Keratinocyte (primary cell): ENCODE results near the gene FAM241A. TPM values are rescaled to one million over a fixed set of nuclear protein-coding genes. Genes with fewer than 3 reads are reported as not detected.
"Not testable (repeated sequence)": the region's sequence is repeated elsewhere in the genome, so short reads cannot be mapped to it uniquely, and the experiment has no call there.

Experiments
- DNase-seq: peaks from one replicate; pipeline ENCODE4 v3.0.0-alpha.2; 2011; ENCODE audit warnings: low read depth, missing footprints, low spot score
- FAIRE-seq: peaks from 2 replicates; lab custom pipeline; 2011; peaks lifted over from hg19 to GRCh38; lab: Jason Lieb, UNC
- H2AFZ ChIP-seq: 2 replicates; pipeline ENCODE4 v1.6.0; 2012; ENCODE audit warnings: low read length, control low read depth, inconsistent platforms; ENCODE audit not compliant: control insufficient read depth
- H3K27ac ChIP-seq: 2 replicates; pipeline ENCODE4 v1.5.1; 2011; ENCODE audit warnings: low read length; ENCODE audit not compliant: control insufficient read depth, insufficient read depth
- H3K27me3 ChIP-seq: 3 replicates; pipeline ENCODE4 v1.6.0; 2011; ENCODE audit warnings: low read length; ENCODE audit not compliant: control insufficient read depth, insufficient read depth; ENCODE audit errors: extremely low read depth
- H3K36me3 ChIP-seq, 2 experiments: 2 replicates in 1 of 2; 3 replicates in 1 of 2; pipeline ENCODE4 v1.5.1; 2011; ENCODE audit warnings: low read length in 2 of 2, mild to moderate bottlenecking in 1 of 2; ENCODE audit not compliant: control insufficient read depth in 2 of 2, insufficient read depth in 2 of 2; ENCODE audit errors: extremely low read depth in 1 of 2
- H3K4me1 ChIP-seq: 3 replicates; pipeline ENCODE4 v1.5.1; 2011; ENCODE audit warnings: low read length; ENCODE audit not compliant: control insufficient read depth, insufficient read depth; ENCODE audit errors: extremely low read depth
- H3K4me2 ChIP-seq: 3 replicates; pipeline ENCODE4 v1.6.0; 2011; ENCODE audit warnings: low read depth, low read length; ENCODE audit not compliant: control insufficient read depth, insufficient read depth; ENCODE audit errors: extremely low read depth
- H3K4me3 ChIP-seq, 3 experiments: fragments of 200-600 bp in 1 of 3; sonication (generic) in 1 of 3; 2 replicates in 2 of 3; 3 replicates in 1 of 3; pipeline ENCODE4 v1.5.1; 2011 to 2016; ENCODE audit warnings: low read length in 3 of 3, mild to moderate bottlenecking in 3 of 3, control low read depth in 2 of 3, inconsistent platforms in 1 of 3, low read depth in 1 of 3, mixed read lengths in 1 of 3, mixed run types in 1 of 3, moderate library complexity in 1 of 3; ENCODE audit not compliant: control insufficient read depth in 2 of 3, insufficient read depth in 2 of 3; ENCODE audit errors: extremely low read depth in 1 of 3
- H3K79me2 ChIP-seq: 2 replicates; pipeline ENCODE4 v1.6.0; 2012; ENCODE audit warnings: low read length; ENCODE audit not compliant: control insufficient read depth, insufficient read depth
- H3K9ac ChIP-seq: 3 replicates; pipeline ENCODE4 v1.6.0; 2011; ENCODE audit warnings: low read length; ENCODE audit not compliant: control insufficient read depth, insufficient read depth; ENCODE audit errors: extremely low read depth
- H3K9me1 ChIP-seq: 3 replicates; pipeline ENCODE4 v1.6.0; 2011; ENCODE audit warnings: low read length; ENCODE audit not compliant: control insufficient read depth, insufficient read depth; ENCODE audit errors: extremely low read depth
- H3K9me3 ChIP-seq: 2 replicates; pipeline ENCODE4 v1.5.1; 2012; ENCODE audit warnings: low read depth, low read length; ENCODE audit not compliant: control insufficient read depth
- H4K20me1 ChIP-seq: 3 replicates; pipeline ENCODE4 v1.6.0; 2011; ENCODE audit warnings: low read length; ENCODE audit not compliant: control insufficient read depth, insufficient read depth; ENCODE audit errors: extremely low read depth
- EZH2 ChIP-seq: IDR thresholded peaks from one replicate; pipeline ENCODE4 v1.6.1; 2012; ENCODE audit warnings: inconsistent platforms, mild to moderate bottlenecking, low read length, moderate library complexity
- dilution Hi-C: fragments of 300-500 bp; cut with MboI; formaldehyde crosslinking; loops from one replicate; pipeline ENCODE4 v1.7.0; 2020; ENCODE audit warnings: low sequenced_read_pairs; ENCODE audit not compliant: extremely low pct_ligation_motif_present
- polyA plus RNA-seq, 5 experiments: library from polyadenylated mRNA; depleted of rRNA in 3 of 5; stranded (reverse) in 3 of 5; stranded (forward) in 1 of 5; unstranded in 1 of 5; fragments of >200 nt; gene quantifications; 1 replicate in 1 of 5; 2 replicates in 3 of 5; 3 replicates in 1 of 5; pipeline versions ENCODE4 v1.2.1 to v1.2.3, GENCODE V29; 2011 to 2012; ENCODE audit warnings: missing spikeins in 2 of 5, low read depth in 1 of 5, low replicate concordance in 1 of 5
- TF ChIP-seq, protein P1 (sequence below), 3 experiments: IDR thresholded peaks in 1 of 3; conservative IDR thresholded peaks in 1 of 3; optimal IDR thresholded peaks in 1 of 3; 2 replicates in 2 of 3; 3 replicates in 1 of 3; pipeline versions ENCODE3 to v1.5.1; 2011; ENCODE audit warnings: low read length in 3 of 3, mild to moderate bottlenecking in 3 of 3, moderate library complexity in 2 of 3, control low read depth in 1 of 3, inconsistent platforms in 1 of 3; ENCODE audit not compliant: insufficient read depth in 2 of 3; ENCODE audit errors: extremely low read depth in 1 of 3

Gene FAM241A
- polyA plus RNA-seq, 1 donor (not counting 4 experiments of a cell fraction or from before 2014, with no cell fraction given): 2.9 TPM

DNA sequence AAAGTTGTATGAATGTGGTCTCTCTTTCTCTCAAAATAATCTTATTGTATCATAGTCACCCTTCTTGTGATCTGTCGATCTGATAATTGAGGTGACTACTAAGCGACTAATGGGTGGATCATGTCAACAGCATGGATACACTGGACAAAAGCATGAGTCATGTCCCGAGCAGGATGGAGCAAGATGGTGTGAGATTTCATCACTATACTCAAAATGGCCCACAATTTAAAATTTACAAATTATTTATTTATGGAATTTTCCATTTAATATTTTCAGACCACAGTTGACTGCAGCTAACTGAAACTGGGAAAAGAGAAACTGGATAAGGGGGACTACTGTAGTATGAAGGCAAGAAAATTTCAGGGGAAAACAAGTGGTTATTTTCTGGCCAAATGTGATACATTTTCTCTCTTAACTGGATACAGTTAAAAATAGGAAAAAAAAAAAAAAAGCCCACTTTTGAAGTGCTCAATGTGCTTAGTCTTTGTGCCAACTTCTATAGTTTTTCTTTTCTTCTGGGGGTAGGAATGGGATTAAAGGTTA, 25.3 kb downstream of the FAM241A start:
- dilution Hi-C loops: no loop called here
- Histone ChIP-seq H3K36me3 (no peaks in the 10 kb centered on the region), H3K4me1 (peaks cover 47% of the 10 kb centered on the region), H3K27me3 (no peaks in the 10 kb centered on the region), H3K79me2 (no peaks in the 10 kb centered on the region), H3K27ac (peak overlapping the region; percentile 90), H3K9me1 (no peaks in the 10 kb centered on the region), H3K9me3 (no peaks in the 10 kb centered on the region), H2AFZ (peak overlapping the region; percentile 59), H3K9ac (peak overlapping the region; percentile 4), H3K4me3 (no peak overlapping the region), H3K4me2 (peak overlapping the region; percentile 17), H4K20me1 (no peaks in the 10 kb centered on the region)
- peak; percentile 43 for FAIRE-seq
- TF ChIP-seq EZH2: no peak
- TF ChIP-seq, protein P1, sequence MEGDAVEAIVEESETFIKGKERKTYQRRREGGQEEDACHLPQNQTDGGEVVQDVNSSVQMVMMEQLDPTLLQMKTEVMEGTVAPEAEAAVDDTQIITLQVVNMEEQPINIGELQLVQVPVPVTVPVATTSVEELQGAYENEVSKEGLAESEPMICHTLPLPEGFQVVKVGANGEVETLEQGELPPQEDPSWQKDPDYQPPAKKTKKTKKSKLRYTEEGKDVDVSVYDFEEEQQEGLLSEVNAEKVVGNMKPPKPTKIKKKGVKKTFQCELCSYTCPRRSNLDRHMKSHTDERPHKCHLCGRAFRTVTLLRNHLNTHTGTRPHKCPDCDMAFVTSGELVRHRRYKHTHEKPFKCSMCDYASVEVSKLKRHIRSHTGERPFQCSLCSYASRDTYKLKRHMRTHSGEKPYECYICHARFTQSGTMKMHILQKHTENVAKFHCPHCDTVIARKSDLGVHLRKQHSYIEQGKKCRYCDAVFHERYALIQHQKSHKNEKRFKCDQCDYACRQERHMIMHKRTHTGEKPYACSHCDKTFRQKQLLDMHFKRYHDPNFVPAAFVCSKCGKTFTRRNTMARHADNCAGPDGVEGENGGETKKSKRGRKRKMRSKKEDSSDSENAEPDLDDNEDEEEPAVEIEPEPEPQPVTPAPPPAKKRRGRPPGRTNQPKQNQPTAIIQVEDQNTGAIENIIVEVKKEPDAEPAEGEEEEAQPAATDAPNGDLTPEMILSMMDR (optimal IDR thresholded peaks at IDR 0.05 in 1 of 3, IDR thresholded peaks at IDR 0.05 in 1 of 3, conservative IDR thresholded peaks at IDR 0.05 in 1 of 3; ENCODE audit: extremely low read depth in 1 of 3, insufficient read depth in 2 of 3, low read length in 3 of 3): no peak
- DNase-seq: peak; percentile 49

DNA sequence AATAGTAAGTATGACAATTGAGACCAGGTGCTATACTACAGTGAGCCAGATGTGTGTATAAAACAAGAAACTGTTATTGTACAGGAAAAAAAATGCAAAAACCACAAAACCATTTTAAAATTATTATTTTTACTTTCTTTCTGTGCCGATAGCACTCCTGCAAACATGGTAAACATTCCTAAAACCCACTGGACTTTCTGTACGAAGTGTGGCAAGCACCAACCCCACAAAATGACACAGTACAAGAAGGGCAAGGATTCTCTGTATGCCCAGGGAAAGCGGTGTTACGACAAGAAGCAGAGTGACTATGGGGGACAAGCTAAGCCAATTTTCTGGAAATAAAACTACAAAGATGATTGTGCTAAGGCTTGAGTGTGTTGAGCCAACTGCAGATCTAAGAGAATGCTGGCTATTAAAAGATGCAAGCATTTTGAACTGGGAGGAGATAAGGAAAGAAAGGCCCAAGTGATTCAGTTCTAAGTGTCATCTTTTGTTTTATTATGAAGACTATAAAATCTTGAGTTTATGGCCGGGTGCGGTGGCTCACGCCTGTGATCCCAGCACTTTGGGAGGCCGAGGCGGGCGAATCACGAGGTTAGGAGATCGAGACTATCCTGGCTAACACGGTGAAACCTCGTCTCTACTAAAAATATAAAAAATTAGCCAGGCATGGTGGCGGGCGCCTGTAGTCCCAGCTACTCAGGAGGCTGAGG, 26.0 kb downstream of the FAM241A start:
- H3K4me2 ChIP-seq, H2AFZ ChIP-seq: not testable (repeated sequence)

More for the DNA sequence above, 26.0 kb downstream of the FAM241A start:
- FAIRE-seq, H3K4me3 ChIP-seq, H3K27me3 ChIP-seq, DNase-seq, H3K9me3 ChIP-seq, H3K9me1 ChIP-seq, H4K20me1 ChIP-seq, dilution Hi-C loops, H3K36me3 ChIP-seq, H3K79me2 ChIP-seq: not testable (repeated sequence)
- Histone ChIP-seq H3K4me1 (peaks cover 47% of the 10 kb centered on the region), H3K9ac (peak overlapping the region; percentile 4), H3K27ac (peak overlapping the region; percentile 90)
